Adipocyte (in vitro differentiated cells): ENCODE measurements around the gene CAMKK2.

Experiments
- DNase-seq: peaks from one replicate; pipeline ENCODE4 v3.0.0-alpha.2; 2015; ENCODE audit warnings: low read depth
- H3K27me3 ChIP-seq: replicated peaks from 2 replicates; pipeline ENCODE4 v1.7.0; 2013; ENCODE audit warnings: mild to moderate bottlenecking, low read length, moderate library complexity; ENCODE audit not compliant: control insufficient read depth, insufficient read depth
- H3K36me3 ChIP-seq: 2 replicates; pipeline ENCODE4 v1.7.0; 2013; ENCODE audit warnings: low read length, mild to moderate bottlenecking, moderate library complexity; ENCODE audit not compliant: control insufficient read depth, insufficient read depth, severe bottlenecking
- H3K4me1 ChIP-seq: 2 replicates; pipeline ENCODE4 v1.7.0; 2013; ENCODE audit warnings: mild to moderate bottlenecking, low read length, moderate library complexity; ENCODE audit not compliant: control insufficient read depth, insufficient read depth
- H3K4me3 ChIP-seq: 2 replicates; pipeline ENCODE4 v1.7.0; 2013; ENCODE audit warnings: mild to moderate bottlenecking, low read length, moderate library complexity
- H3K9ac ChIP-seq: 2 replicates; pipeline ENCODE4 v1.7.0; 2013; ENCODE audit warnings: mild to moderate bottlenecking, low read length, moderate library complexity
- H3K9me3 ChIP-seq: 2 replicates; pipeline ENCODE4 v1.7.0; 2013; ENCODE audit warnings: mild to moderate bottlenecking, low read length, moderate library complexity; ENCODE audit not compliant: control insufficient read depth

Gene CAMKK2

DNA sequence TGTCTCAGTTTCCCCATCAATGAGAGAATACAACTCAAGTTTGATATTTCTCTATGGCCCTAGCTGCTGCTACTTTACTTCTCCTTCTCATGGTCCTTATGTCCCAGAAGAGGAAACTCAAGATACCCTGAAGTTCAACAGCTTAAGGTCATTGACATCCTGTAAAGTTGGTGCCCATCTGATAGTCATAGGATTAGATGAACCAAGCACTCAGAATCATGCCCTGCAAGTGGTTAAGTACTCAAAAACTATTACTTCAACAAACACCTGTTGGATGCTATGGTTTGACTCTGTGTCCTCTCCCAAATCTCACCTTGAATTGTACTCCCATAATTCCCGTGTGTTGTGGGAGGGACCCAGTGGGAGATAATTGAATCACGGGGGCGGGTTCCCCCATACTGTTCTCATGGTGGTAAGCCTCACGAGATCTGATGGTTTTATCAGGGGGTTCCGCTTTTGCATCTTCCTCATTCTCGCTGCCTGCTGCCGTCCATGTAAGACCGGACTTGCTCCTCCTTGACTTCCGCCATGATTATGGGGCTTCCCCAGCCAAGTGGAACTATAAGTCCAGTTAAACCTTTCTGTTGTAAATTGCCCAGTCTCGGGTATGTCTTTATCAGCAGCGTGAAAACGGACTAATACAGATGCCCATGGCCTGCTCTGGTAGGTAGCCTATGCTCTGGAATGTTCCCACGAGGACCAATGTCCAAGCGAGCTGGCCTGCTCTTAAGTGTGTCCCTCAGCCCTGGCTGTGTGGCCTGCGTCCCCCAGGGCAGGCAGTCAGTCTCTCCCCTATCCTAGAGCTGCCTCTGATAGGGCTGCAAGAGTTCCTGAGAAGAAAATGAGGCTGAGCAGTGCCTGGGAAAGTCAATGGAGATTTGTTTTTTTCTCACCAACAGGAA lies 18.1 kb downstream of the CAMKK2 start:
- no peaks in the 10 kb centered on the region for H3K9me3 ChIP-seq
- H3K36me3 ChIP-seq = peaks cover 11% of the 10 kb centered on the region
- no peak overlapping the region for H3K4me3 ChIP-seq
- peak overlapping the region; percentile 48 for H3K9ac ChIP-seq
- no peak for DNase-seq
- no peaks in the 10 kb centered on the region for H3K27me3 ChIP-seq
- H3K4me1 ChIP-seq = peaks cover 28% of the 10 kb centered on the region

DNA sequence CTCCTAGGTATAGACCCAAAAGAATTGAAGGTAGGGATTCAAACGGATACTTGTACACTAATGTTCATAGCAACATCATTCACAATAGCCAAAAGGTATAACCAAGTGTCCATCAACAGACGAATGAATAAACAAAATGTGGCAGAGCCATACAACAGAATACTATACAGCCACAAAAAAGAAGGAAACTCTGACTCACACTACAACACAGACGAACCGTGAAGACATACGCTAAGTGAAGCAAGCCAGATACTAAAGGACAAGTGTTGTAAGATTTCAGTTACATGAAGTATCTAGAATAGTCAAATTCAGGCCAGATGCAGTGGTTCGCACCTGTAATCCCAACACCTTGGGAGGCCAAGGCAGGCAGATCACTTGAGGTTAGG lies 19.1 kb downstream of the CAMKK2 start:
- no peak overlapping the region for H3K9ac ChIP-seq
- DNase-seq = no peak
- no peaks in the 10 kb centered on the region for H3K27me3 ChIP-seq
- H3K4me1 ChIP-seq = peaks cover 26% of the 10 kb centered on the region
- peak overlapping the region; percentile 7 for H3K4me3 ChIP-seq
- H3K9me3 ChIP-seq = no peaks in the 10 kb centered on the region
- peaks cover 14% of the 10 kb centered on the region for H3K36me3 ChIP-seq

DNA sequence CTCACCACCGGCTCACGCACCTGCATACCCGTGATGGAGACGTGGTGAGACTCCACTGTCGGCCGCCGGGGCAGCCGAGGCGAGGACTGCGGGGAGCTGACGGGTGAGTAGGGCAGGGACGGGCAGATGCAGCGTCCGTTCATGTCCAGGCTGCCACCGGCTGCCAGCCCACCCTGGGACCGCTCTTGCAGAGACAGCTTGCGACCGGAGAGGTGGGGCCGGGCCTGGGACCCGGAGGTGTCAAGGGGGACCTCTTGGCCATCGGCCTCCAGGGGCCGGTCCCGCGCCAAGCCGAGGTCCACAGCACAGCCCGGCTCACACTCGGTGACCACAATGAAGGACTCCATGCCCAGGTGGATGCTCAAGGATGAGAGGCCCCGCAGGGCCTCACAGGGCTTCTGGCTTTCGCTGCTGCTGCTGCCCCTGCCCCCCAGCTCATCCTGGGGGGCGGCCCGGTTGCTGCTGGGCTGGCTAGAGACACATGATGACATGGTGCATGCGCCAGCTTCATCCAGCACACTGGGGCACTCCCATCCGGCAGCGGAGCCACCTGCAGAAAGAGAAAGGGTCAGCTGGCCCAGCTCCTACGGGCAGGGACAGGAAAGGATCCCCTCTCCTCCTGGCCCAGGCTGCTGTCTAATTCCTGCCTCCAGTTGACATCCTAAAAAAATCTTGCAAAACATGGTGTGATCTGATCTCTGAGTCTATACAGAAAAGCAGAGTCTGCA lies 22.3 kb downstream of the CAMKK2 start:
- Histone ChIP-seq H3K9me3 (no peaks in the 10 kb centered on the region), H3K36me3 (peaks cover 30% of the 10 kb centered on the region), H3K9ac (no peak overlapping the region), H3K4me3 (no peak overlapping the region), H3K4me1 (peaks cover 15% of the 10 kb centered on the region), H3K27me3 (no peaks in the 10 kb centered on the region)
- DNase-seq = no peak

DNA sequence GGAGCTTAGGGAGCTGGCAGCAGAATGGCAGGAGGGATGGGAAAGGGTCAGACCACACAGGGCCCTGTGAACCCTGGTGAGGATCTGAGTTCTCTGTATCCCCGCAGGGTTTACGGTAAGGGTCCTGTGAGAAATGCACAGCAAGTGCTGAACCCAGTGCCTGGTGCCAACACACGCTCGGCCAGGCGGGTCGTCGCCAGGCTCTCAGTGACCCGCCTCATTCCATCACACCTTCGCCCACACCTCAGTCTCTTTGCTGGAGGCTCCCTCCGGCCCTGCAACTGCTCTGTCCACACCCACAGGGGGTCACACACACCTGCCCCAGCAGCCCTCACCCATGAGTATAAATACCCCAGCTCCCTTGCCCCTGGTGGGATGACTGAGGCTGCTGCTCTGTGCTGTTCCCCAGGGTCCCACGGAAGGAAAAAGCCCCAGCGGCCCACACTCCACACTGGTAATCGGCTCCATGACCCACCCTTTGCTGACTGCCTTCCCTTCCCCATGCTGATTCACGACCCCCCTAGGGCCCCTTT lies 23.1 kb downstream of the CAMKK2 start:
- Histone ChIP-seq H3K9ac (no peak overlapping the region), H3K27me3 (no peaks in the 10 kb centered on the region), H3K4me3 (no peak overlapping the region), H3K9me3 (no peaks in the 10 kb centered on the region), H3K36me3 (peaks cover 38% of the 10 kb centered on the region), H3K4me1 (peaks cover 9% of the 10 kb centered on the region)
- DNase-seq = no peak

GRCh38 chr12:121267822-121268221 lies 28.7 kb downstream of the CAMKK2 start:
- no peak for DNase-seq
- Histone ChIP-seq H3K9ac (no peak overlapping the region), H3K4me3 (no peak overlapping the region), H3K9me3 (no peaks in the 10 kb centered on the region), H3K36me3 (peaks cover 67% of the 10 kb centered on the region), H3K4me1 (no peaks in the 10 kb centered on the region), H3K27me3 (no peaks in the 10 kb centered on the region)

- no peaks in the 10 kb centered on the region for H3K27me3 ChIP-seq
- peaks cover 85% of the 10 kb centered on the region for H3K36me3 ChIP-seq
- H3K9me3 ChIP-seq = no peaks in the 10 kb centered on the region
- H3K4me3 ChIP-seq = no peak overlapping the region
- H3K9ac ChIP-seq = no peak overlapping the region
- no peak for DNase-seq
- no peaks in the 10 kb centered on the region for H3K4me1 ChIP-seq
Observed at GRCh38 chr12:121264951-121265515, 31.5 kb downstream of the CAMKK2 start.

GRCh38 chr12:121264135-121264534 lies 32.4 kb downstream of the CAMKK2 start:
- Histone ChIP-seq H3K9ac (no peak overlapping the region), H3K4me3 (no peak overlapping the region), H3K27me3 (no peaks in the 10 kb centered on the region), H3K9me3 (no peaks in the 10 kb centered on the region), H3K36me3 (peaks cover 85% of the 10 kb centered on the region), H3K4me1 (no peaks in the 10 kb centered on the region)
- DNase-seq = no peak

GRCh38 chr12:121263206-121263935 lies 33.1 kb downstream of the CAMKK2 start:
- Histone ChIP-seq H3K9me3 (no peaks in the 10 kb centered on the region), H3K27me3 (no peaks in the 10 kb centered on the region), H3K9ac (no peak overlapping the region), H3K4me1 (no peaks in the 10 kb centered on the region), H3K4me3 (no peak overlapping the region), H3K36me3 (peaks cover 82% of the 10 kb centered on the region)
- no peak for DNase-seq

- DNase-seq = no peak
- H3K4me3 ChIP-seq = no peak overlapping the region
- peaks cover 84% of the 10 kb centered on the region for H3K36me3 ChIP-seq
- H3K27me3 ChIP-seq = no peaks in the 10 kb centered on the region
- H3K9me3 ChIP-seq = no peaks in the 10 kb centered on the region
- H3K9ac ChIP-seq = no peak overlapping the region
- H3K4me1 ChIP-seq = no peaks in the 10 kb centered on the region
Observed at GRCh38 chr12:121261398-121261797, 35.1 kb downstream of the CAMKK2 start.

DNA sequence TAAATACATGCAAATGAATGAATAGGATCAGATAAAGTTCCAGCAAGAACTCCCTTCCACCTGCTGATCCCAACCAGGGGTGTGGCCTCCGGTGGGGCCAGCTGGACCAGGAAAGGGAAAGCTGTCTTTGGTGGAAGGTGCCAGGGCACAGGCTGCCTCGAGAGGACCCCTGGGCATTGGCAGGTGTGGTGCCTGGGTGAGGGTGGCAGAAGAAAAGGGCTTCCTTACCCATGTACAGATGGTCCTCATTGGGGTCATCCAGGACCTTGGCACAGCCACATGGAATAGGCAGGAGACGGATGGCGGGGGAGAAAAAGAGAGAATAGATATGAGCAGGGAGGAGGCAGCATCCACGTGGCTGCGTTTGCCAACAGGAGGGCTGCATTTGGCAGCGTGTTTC lies 36.4 kb downstream of the CAMKK2 start:
- H3K9me3 ChIP-seq = no peaks in the 10 kb centered on the region
- no peak for DNase-seq
- H3K4me1 ChIP-seq = no peaks in the 10 kb centered on the region
- H3K27me3 ChIP-seq = no peaks in the 10 kb centered on the region
- H3K4me3 ChIP-seq = no peak overlapping the region
- H3K9ac ChIP-seq = no peak overlapping the region
- peaks cover 76% of the 10 kb centered on the region for H3K36me3 ChIP-seq
